Tibial nerve (tissue), 3 donors: ENCODE results near the gene ZBED5.

Source experiments
- POLR2A ChIP-seq, 2 donors: fragments of 450-650 bp; IDR thresholded peaks; one replicate each; pipeline ENCODE4 v1.6.1; 2017; ENCODE audit warnings: antibody characterized with exemption in 2 of 2, mild to moderate bottlenecking in 2 of 2, moderate library complexity in 2 of 2
- TF ChIP-seq, protein P1 (sequence below), 5 experiments: fragments of 200-600 bp in 3 of 5; fragments of 450-650 bp in 2 of 5; sonication (generic) in 3 of 5; IDR thresholded peaks; one replicate each; pipeline ENCODE4 v1.5.1; 2016 to 2019; ENCODE audit warnings: antibody characterized with exemption in 5 of 5, mild to moderate bottlenecking in 3 of 5, moderate library complexity in 2 of 5

DNA sequence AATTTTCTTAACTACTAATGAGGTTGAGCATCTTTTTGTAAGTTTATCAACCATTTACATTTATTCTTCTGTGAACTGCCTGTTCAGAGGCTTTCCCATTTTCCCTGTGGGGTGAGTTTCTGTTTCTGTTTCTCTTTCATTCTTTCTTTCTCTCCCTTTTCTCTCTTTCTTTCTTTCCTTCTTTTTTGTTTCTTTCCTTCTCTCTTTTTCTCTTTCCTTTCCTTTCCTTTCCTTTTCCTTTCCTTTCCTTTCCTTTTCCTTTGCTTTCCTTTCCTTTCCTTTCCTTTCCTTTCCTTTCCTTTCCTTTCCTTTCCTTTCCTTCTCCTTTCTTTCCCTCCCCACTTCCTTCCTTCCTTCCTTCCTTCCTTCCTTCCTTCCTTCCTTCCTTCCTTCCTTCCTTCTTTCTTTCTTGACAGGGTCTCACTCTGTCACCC, 8.0 kb upstream of the ZBED5 start:
- TF ChIP-seq, protein P1, sequence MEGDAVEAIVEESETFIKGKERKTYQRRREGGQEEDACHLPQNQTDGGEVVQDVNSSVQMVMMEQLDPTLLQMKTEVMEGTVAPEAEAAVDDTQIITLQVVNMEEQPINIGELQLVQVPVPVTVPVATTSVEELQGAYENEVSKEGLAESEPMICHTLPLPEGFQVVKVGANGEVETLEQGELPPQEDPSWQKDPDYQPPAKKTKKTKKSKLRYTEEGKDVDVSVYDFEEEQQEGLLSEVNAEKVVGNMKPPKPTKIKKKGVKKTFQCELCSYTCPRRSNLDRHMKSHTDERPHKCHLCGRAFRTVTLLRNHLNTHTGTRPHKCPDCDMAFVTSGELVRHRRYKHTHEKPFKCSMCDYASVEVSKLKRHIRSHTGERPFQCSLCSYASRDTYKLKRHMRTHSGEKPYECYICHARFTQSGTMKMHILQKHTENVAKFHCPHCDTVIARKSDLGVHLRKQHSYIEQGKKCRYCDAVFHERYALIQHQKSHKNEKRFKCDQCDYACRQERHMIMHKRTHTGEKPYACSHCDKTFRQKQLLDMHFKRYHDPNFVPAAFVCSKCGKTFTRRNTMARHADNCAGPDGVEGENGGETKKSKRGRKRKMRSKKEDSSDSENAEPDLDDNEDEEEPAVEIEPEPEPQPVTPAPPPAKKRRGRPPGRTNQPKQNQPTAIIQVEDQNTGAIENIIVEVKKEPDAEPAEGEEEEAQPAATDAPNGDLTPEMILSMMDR (IDR thresholded peaks at IDR 0.05) = no peak
- TF ChIP-seq POLR2A (IDR thresholded peaks at IDR 0.05) = no peak
